ENCODE data around the gene EDC3.

DNA sequence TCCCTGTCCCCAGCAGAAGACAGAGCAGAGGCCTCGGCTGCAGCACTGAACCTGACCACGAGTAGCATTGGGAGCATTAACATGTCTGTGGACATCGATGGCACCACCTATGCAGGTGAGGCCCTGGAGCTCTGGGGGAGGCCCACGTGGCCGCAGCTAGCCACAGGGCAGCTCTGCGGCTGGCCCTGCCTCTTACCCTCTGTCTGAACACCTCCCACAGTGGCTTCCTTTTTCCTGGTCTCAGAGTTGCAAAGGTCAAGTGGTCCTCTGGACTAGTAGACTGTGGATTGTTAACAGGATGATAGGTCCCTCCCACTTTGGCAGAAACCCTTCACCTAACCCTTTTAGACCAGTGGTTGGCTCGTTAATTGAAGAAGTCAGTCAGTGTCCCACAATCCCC, 102.7 kb downstream of the EDC3 start:
- TF ChIP-seq EZH2phosphoT487 (IDR thresholded peaks at IDR 0.05; ENCODE audit: unreplicated experiment) (no peak), EZH2 (IDR thresholded peaks at IDR 0.05; ENCODE audit: low read depth, unreplicated experiment) (no peak), POLR2AphosphoS5 (IDR thresholded peaks at IDR 0.05; ENCODE audit: low read depth) (no peak)
- TF ChIP-seq, protein P1, sequence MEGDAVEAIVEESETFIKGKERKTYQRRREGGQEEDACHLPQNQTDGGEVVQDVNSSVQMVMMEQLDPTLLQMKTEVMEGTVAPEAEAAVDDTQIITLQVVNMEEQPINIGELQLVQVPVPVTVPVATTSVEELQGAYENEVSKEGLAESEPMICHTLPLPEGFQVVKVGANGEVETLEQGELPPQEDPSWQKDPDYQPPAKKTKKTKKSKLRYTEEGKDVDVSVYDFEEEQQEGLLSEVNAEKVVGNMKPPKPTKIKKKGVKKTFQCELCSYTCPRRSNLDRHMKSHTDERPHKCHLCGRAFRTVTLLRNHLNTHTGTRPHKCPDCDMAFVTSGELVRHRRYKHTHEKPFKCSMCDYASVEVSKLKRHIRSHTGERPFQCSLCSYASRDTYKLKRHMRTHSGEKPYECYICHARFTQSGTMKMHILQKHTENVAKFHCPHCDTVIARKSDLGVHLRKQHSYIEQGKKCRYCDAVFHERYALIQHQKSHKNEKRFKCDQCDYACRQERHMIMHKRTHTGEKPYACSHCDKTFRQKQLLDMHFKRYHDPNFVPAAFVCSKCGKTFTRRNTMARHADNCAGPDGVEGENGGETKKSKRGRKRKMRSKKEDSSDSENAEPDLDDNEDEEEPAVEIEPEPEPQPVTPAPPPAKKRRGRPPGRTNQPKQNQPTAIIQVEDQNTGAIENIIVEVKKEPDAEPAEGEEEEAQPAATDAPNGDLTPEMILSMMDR (conservative IDR thresholded peaks at IDR 0.05; ENCODE audit: low read depth in 2 of 2): no peak
- TF ChIP-seq, protein P2, sequence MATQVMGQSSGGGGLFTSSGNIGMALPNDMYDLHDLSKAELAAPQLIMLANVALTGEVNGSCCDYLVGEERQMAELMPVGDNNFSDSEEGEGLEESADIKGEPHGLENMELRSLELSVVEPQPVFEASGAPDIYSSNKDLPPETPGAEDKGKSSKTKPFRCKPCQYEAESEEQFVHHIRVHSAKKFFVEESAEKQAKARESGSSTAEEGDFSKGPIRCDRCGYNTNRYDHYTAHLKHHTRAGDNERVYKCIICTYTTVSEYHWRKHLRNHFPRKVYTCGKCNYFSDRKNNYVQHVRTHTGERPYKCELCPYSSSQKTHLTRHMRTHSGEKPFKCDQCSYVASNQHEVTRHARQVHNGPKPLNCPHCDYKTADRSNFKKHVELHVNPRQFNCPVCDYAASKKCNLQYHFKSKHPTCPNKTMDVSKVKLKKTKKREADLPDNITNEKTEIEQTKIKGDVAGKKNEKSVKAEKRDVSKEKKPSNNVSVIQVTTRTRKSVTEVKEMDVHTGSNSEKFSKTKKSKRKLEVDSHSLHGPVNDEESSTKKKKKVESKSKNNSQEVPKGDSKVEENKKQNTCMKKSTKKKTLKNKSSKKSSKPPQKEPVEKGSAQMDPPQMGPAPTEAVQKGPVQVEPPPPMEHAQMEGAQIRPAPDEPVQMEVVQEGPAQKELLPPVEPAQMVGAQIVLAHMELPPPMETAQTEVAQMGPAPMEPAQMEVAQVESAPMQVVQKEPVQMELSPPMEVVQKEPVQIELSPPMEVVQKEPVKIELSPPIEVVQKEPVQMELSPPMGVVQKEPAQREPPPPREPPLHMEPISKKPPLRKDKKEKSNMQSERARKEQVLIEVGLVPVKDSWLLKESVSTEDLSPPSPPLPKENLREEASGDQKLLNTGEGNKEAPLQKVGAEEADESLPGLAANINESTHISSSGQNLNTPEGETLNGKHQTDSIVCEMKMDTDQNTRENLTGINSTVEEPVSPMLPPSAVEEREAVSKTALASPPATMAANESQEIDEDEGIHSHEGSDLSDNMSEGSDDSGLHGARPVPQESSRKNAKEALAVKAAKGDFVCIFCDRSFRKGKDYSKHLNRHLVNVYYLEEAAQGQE (IDR thresholded peaks at IDR 0.05; ENCODE audit: unreplicated experiment): no peak

Data from GM23338 (cell line).